GM19324 (cell line): ENCODE measurements around the gene RIPPLY3.

Experiments used
- ATAC-seq: cut with Tn5 transposase; IDR thresholded peaks from one replicate; pipeline ENCODE4 v1.9.1; 2021; ENCODE audit warnings: mild to moderate bottlenecking, moderate library complexity; ENCODE audit not compliant: unreplicated experiment, low FRiP score

RIPPLY3 gene

GRCh38 chr21:37006486-37007291, at the start of gene RIPPLY3:
Gene RIPPLY3 (plus strand): TSS chr21:37006702. CDS start chr21:37006773, 71 bp downstream.
- ATAC-seq, result no peak

DNA sequence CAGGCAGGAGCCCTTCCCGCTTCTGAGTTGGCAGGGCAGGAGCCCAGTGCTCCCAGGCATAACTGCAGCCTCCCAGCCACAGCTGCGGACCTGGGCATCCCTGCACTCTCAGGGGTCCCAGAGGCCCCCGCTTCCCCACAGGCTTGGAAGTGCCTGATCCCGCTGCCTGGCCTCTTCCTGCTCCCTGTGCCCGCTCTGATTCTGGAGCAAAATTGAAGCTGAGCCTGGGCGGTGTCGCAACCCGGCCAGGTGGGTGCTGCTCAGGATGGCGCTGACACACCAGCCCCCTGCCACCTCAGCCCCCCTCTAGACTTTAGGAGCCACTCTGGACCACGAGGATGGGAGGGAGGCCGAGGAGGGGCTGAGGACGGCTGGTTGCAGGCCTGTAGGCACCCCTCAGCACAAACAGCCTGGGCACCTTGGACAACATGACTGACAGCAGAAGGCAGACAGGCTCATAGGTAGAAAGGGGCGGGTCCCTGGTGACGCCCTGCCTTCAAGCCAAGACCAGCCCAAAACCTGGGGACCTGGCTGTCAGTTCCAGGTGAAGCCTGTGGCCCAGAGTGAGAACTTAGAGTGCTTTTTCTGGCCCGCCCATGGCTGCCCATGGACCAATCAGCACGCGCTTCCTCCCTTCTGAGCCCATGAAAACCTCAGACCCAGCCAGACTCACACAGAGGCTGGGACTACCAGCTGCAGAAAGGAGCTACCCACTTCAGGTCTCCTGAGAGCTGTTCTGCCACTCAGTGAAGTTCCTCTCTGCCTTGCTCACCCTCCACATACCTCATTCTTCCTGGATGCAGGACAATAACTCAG, 47.3 kb upstream of the RIPPLY3 start:
- ATAC-seq, result no peak

- no peak for ATAC-seq
These were observed 45.7 kb upstream of the RIPPLY3 start for GRCh38 chr21:36960676-36961284.

DNA sequence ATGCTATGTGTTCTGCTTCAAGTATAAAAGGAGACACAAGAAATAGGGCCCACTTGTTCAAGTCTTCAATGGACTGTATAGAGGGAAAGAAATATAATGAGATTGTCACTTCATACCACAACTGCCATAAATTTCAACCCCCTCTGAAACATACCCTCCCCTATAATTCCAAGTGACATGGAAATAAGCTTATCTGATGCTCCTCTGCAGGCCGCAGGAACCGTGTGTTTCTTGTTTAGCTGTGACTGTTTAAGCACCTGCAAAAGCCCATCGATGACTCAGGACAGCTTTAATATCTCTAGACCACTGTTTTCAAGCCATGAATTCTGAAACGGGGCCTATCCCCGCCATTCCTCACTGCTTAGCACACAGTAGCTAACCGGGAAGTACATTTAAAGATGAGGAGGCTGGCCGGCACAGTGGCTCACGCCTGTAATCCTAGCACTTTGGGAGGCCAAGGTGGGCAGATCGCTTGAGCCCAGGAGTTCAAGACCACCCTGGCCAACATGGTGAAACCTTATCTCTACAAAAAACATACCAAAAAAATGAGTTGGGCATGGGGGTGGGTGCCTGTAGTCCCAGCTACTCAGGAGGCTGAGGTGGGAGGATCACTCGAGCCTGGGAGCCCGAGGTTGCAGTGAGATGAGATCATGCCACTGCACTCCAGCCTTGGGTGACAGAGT, 44.3 kb upstream of the RIPPLY3 start:
- no peak for ATAC-seq

DNA sequence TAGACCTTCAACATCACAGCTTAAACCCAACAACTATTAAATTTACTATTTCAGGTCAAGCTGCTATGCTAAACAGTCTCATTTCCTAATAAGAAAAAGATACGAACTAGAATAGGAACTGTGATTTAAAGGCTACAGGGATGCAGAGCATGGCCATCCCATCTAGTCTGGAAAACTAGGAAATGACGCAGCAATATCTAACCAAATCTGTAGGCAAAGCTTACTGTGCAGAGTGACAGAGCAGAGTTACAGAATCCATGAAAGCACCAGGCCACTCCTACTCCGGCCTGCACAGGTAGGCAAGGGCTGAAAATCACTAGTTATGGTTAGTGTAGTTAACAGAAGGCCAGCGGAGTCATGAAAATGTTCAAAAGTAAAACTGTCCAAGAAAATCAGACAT, 42.1 kb upstream of the RIPPLY3 start:
- no peak for ATAC-seq

- no peak for ATAC-seq
These were observed 41.4 kb upstream of the RIPPLY3 start for GRCh38 chr21:36964827-36965719.

GRCh38 chr21:36965720-36966065, 40.8 kb upstream of the RIPPLY3 start:
- ATAC-seq, result no peak

GRCh38 chr21:36966066-36966820, 40.3 kb upstream of the RIPPLY3 start, which contains the start of gene HLCS:
Gene HLCS (minus strand): TSS chr21:36966669. CDS start chr21:36966638, 31 bp downstream.
- peak; percentile 90 for ATAC-seq

DNA sequence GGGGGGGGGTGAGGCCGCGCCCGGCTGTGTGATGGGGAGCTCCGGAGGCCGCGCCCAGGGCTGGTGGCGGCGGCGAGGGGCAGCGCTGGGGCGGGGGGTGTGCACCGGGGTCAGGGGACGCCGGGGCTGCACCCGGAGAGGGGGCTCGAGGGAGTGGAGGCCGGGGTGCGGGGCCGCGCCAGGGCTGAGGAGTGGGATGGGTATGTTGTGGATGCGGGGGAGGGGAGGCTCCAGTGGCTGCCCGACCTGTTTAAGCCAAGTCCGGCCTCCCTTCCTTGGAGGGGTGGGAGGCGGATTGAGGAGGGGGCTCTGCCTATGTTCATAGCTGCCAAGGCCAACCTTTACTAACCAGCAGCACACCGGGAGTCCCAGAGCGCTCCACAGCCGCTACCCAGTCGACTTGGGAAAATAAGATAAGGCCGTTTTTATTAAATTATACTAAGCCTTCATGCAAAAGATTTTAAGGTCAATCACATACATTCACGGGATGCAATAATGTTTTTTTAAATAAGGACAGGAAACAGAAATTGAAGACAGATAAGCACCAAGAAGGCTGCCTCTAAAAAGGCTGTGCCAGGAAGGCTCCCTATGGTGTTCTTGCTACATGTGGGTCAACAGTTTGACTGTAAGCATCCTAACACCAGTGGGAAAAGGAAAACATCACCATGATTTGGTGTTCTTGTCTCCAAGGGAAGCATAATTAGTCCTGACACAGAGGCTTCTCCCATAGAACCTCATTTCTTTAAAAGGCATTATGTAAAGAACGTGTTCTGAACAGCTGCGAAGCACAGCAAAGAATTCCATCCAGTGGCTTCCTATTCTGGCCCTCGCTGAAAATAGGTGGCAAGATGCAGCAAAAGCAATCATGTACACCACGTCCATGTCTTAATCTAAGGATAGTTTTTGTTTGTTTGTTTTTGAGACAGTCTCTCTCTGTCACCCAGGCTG, 39.4 kb upstream of the RIPPLY3 start:
- peak; percentile 24 for ATAC-seq

GRCh38 chr21:36968414-36968813, 38.1 kb upstream of the RIPPLY3 start:
- ATAC-seq, result no peak

GRCh38 chr21:36968976-36969375, 37.5 kb upstream of the RIPPLY3 start:
- ATAC-seq, result no peak

- ATAC-seq, result no peak
These were observed 32.3 kb upstream of the RIPPLY3 start for GRCh38 chr21:36973986-36974850.

- no peak for ATAC-seq
These were observed 31.7 kb upstream of the RIPPLY3 start for GRCh38 chr21:36974851-36975192.

- ATAC-seq, result no peak
These were observed 30.2 kb upstream of the RIPPLY3 start for GRCh38 chr21:36976228-36976861.

DNA sequence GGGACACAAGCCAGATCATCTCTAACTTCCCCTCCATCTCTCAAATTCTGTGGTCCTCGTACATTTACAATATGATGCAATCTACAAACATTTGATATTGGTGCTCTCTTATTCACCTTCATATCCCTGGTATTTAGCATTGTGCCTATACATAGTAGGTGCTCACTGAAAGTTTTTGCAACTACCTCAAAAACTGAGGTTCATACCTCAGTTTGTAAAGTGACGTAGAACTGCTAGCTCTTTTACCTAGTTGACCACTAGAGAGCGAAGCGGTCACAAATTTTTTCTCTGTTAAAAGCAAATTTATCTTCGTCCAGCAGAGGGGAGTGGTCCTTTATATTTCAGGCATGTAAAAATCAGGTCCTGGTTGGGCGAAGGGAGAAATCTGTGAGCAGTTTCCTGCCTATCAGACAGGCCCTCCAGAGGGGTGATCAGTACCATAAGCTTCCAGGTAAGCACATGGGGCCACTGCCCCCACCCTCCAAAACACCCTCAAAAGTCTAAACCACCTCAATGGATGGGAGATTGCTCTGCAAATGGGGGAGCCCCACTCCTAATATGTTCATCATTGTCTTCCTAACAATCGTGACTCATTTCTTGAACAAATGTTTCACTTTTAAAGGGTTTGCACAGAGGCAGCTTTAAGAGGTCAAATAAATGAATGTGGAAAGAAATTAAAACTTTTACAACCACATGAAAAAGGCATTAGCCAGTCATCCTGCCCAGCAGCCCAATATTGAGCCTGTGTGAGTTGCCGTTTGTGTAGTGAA, 29.4 kb upstream of the RIPPLY3 start:
- peak; percentile 64 for ATAC-seq
